CD4-positive, alpha-beta T cell treated with Interleukin-12 subunit alpha and Interleukin-12 subunit beta, for 1 hour (primary cell): ENCODE results near the gene HOXA4.

ENCODE experiments used
- DNase-seq: peaks from one replicate; pipeline ENCODE4 v3.0.0-alpha.2; 2020

Gene HOXA4

DNA sequence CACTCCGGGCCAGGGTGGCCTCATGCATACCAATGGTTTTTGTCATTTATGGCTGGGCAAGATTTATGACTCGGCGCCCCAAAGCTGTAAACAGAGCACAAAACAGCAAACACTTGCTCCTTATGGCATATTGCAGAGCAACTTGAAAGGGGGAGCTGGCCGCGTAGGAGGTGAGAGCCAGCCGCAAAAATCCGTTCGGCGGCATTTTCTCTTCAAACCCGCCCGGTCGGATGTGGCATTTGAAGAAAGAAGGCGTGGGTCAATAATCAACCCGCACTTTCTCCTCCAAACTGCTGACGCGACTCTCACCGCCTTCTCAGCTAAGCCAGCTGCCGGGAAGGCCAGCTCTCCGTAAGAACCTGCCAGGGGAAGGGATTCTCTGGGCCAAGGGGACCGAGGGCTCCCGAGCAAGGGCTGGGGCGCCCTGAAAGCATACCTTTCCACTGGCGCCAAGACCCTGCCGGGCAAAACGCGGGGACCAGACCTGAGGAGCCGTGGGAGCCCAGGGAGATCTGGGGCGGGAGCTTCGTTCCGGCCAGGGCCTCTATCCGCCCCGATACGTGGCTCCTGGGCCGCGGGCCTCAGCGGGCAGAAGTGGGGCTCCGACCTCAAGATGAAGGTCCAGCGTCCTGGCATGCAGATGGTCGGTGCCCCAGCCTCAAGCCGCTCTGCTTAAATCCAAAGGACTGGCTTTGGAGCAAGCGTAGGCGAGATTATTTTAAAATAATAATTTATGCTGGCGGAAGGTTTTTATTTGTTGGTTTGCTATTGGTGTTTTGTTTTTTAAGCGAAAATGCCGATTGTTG lies 15.1 kb downstream of the HOXA4 start:
- no peak for DNase-seq

DNA sequence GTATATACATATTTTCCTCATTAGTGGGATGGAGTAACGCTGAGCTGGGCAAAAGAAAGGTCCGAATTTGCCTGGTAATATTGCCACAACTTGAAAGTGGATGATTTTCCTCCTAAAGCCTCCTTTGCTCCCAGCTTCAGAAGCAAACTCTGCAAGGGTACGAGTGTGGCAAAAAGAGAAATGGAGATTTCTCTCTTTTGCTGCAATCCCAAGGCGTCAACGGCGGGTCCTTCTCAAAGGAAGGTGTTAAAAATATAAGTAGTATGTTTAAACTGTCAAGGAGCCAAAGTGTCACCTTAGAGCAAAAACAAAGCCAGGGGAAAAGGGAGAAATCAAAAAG lies 15.7 kb downstream of the HOXA4 start:
- DNase-seq, result no peak

DNA sequence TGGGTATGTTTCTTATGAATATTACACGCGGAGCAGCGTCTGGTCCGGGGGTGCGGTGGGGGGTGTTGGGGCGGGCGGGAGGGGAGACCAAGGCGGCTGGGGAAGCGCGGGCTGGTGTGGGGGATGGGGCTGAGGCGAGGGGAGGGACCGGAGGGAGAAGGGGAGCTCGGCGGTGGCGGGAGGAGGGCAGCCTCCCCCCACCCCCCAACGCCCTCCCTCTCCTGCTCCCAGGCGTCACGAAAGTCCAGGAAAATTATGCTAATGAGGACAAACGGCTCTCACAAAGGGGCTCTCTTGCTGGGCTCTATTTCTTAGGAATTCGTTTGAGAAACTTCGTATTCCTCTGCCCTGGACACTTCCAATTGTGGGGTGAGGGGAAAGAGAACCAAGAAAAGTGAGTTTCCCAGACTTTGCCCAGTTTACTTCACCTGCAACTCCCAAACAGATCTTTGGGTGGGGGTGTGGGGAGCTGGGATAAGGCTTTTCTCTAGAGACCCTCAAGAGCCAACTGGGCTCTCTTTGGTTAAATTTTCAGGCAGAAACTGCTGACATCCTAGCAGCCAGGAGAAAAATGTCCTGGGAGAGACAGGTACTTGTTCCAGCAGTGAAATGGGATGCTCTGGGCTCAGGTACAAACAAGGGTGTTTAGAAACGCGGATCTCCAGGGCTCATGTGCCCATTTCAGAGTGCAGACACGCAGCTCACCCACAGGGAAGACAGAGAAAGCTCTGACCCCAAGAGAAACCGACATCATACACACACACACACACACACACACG lies 16.4 kb downstream of the HOXA4 start:
- DNase-seq, result no peak

DNA sequence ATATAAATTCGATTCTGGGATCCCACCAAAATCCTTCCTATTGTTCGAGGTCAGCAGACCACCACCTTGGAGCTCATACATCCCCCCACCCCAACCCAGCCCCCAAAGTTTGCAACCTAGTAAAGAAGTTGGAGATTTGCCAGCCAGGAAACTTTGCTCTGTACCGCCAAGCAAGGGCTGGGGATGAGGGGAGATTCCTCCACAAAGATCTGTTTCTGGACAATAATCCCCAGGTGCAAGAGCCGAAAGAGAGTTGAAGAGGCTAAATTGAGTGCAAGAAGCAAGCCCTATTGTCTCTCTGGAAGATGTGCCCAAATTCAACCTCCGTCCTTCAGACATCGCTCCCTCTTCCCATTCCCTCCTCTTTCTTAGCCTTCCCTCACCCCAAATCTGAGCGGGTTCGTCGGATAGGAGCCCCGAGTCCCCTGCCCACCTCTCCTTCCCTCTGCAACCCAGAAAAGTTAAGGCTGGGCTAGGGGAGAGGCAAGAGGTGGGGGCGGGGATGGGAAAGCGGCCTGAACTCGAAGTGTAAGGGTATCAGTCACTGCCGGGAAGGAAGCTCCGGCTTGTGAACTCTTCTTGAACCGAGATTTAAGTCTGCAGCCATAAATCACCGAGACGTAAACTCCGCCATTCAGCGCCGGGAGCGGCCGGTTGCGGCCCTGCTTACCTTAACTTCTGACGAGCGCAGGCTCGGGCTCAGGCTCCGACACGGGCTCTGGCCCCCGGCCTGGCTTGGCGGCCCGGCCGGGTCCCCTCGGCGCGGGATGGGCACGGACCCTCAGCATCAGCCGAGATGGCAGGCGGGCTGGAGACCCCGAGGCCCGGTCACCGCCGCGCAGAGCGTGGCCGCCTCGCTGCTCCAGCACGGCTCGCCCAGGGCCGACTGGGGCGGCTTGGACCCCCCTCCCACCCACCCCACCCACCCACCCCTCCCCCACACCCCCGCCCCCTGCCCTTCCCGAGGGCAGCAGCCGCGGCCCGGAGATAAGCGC lies 17.3 kb downstream of the HOXA4 start:
- DNase-seq, result no peak

DNA sequence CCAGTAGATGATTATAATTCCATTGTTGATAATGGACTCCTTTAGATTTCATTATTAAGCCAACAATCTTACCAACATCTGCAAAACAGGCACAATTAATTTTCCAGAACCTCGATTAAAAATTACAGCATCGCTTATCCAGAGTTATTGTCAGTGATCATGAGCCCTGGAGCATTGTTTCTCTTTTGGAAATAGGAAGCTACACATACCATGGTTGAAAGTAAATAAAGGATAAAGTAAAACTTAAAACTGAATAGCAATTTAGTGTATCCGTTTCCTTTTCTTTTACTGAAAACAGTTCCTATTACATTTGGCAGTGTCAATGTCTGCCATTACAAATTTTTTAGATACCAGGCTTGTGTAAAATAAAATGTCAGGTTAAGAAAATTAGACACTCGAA lies 18.2 kb downstream of the HOXA4 start:
- DNase-seq, result no peak

DNA sequence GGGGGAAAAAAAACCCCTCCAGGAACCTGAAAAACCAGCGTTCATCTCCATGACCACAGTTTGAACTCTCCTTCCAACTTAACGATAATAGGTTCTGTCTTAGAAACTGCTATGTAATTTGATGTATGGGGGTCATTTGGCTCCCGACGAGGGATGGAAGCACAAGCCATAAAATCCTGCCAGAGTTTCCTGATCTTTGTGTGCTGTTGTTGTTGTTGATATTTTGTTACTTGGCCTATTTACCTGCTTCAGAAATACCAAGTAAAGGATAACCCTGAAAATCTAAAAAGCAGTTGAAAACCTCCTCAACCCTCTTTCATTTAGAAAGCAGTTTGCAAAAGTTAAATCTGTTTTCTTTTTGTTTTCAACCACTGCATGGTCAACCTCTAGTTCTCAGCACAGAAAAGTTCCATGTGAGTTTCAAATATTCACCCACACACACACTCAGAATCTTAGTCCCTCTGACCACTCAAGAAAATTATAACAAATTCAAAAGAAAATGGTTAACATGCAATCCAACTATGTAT lies 18.7 kb downstream of the HOXA4 start:
- no peak for DNase-seq

DNA sequence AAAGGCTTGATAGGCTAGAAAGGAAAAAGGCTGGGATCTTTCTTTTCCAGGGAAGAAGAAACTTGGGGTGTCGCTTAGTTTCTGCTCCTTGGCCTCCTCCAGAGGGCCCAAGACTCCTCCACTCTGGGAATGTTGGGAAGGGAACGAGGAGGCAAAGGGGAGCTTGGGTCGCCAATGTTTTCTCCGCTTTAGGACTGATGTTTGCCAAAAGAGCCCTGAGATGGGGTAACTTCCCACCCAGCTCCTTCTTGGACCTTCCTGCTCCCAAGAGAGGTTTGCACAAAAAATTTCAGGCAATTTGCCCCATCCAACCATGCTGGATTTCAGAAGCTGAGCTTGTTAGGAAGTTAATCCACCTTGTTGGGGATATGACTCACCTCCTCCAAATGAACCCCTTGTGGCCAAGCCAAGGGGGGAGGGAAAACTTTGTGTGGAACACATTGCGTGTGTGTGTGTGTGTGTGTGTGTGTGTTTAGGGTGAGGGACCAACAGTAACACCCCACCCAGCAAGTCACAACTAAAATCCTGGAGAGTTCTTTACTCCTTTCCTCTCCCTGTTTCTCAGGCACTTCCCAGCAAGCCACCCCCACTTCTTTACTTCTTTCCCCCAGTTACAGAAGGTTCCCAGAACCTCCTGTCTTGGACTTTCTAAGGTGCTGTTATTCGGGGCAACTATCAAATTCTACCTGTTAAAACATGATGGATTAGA lies 19.4 kb downstream of the HOXA4 start:
- DNase-seq, result no peak

DNA sequence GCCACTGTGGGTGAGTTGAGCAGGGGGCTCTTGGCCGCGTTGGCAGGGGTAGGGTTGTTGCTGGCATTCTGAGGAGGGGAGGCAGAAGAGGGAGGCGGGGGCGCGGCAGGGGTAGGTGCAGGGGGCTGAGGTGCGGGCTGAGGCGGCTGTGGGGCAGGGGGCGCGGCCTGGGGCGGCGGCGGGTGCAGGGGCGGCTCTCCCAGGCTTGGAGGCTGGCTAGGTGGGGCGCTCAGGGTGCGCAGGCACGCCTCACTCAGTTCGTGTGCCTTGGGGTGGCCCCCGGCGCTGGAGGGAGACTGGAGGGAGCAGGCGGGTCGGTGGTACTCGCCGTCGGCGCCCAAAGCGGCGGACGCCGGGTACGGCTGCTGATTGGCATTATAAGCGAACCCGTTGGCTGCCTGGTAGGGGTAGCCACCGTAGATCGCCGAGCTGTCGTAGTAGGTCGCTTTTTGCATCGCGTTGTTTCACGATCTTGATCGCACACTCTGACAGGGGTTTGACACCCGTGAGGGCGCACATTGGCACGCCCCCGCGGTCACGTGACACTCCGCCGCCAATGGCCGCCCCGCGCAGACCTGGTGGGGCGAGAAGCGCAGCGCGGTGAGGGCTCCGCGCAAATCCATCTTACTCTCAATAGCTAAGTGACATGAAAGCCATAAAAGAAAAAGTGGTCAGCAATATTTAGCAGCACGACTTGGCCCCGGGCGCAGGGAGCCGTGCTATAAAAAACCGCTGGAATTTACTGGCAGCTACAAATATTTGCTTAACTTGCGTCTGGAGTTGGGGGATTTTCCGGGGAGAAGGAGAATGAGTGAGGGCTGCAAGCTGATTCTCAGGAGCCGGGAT lies 20.1 kb downstream of the HOXA4 start:
- DNase-seq, result no peak

DNA sequence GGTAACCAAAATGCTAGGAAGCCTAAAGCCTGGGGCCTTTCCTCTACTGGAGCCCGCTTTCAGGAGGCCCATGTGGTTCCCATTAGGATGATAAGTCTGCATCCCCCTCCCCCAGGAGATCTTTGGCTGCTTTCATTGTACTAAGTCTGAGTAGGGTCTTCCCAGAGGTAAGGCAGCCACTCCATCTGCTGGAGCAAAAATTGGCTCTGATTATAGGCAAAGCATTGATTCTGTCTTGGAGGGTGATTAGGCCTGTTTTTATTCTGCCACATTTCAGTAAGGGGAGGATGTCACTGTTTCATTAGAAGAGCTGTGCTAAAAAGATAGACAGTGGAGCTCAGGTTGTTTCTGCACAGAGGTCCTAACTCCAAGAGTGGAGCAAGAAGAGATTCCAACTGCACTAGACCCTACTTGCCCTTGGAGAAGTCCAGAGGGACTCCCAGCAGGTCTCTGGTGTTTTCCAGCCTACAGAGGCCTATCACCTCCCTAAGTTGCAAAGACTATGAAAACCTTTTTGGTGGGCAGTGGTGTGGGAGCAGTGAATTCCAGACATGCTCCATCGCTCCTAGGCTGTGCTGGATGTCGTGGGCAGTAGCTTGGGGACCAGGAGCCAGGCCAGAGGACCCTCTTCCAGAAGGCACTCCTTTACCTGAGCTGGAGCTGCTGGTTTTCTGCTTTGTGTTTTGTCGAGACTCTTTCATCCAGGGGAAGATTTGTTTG lies 20.9 kb downstream of the HOXA4 start:
- no peak for DNase-seq

DNA sequence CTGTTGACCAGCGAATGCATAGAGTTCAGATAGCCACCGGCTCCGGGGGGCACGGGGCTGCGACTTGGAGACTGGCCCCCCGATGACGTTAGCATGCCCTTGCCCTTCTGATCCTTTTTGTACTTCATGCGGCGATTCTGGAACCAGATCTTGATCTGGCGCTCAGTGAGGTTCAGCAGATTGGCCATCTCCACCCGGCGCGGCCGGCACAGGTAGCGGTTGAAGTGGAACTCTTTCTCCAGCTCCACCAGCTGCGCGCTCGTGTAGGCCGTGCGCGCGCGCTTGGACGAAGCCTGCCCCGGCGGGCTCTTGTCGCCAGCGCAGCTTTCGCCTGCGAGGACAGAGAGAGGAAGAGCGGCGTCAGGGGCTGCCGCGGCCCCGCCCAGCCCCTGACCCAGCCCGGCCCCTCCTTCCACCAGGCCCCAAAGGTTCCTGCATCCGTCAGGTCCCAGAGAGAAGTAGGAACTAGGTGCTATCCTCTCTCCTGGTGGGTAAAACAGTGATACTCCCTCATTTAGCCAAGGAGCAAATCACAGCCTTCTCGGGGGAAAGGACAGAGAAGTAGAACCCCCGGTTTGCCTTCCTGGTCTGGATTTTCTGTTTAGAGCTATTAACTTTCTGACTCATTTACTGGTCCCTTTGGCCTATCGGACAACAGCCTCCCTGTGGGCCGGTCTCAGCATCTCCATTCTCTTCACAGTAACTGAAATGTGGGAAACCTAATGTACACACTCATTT lies 22.0 kb downstream of the HOXA4 start:
- no peak for DNase-seq

DNA sequence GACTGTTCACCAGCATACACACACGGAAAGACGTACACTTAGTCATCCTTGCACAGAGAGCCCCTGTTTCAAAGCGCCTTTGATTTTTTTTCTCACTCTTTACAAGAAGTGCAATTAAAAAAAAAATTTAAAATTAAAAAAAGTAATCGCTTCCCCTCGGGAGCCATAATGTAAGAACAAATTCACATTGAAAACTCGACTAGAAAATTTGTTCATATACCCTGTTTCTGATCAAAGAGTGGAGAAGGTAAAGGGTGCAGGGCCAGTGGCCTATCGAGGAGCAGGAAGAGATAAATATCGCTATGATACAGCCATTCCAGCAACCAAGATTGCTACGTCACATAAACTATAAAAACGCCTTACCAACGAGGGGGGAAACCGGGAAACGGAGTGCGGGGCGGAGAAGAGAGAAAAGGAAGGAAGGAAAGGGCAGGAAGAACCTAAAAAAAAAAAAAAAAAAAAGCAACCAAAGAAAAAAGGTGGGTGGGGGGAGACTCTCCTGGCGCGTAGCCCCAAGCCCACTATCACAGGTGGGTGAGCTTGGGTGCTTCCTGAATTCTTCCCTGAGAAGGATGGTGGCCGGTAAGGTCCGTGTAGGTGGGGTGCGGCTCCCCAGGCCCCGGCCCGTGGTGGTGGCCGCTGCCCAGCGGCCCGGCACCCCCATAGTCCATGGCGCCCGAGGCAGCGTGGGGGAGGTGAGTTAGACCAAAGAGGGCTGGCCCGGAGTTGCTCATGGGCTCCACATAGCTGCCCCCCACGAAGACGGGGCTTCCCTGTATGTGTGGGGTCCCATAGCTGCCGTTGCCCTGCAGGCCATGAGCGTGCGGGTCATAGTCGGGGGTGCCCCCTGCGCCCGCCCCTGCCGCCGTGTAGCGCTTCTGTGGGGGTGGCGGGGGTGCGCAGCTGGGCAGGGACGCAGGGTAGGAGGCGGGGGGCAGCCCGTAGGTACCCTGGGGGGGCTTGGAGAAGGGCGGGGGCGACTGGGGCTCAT lies 22.9 kb downstream of the HOXA4 start:
- DNase-seq, result no peak

DNA sequence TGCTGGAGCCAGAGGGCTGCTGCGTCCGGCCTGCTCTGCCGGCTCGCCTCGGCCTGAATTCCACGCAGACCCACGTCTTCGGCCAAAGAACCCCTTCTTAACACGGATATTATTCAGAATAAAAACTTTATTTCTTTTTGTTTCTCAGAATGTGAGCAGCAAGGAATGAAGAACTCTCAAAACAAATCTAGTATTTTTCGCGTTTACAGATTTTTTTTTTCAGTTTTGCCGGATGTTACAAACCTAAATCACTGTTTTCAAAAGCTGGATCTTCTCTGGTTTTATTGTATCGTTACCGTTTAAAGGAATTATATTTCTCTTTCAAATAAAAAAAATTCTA lies 23.7 kb downstream of the HOXA4 start:
- no peak for DNase-seq

DNA sequence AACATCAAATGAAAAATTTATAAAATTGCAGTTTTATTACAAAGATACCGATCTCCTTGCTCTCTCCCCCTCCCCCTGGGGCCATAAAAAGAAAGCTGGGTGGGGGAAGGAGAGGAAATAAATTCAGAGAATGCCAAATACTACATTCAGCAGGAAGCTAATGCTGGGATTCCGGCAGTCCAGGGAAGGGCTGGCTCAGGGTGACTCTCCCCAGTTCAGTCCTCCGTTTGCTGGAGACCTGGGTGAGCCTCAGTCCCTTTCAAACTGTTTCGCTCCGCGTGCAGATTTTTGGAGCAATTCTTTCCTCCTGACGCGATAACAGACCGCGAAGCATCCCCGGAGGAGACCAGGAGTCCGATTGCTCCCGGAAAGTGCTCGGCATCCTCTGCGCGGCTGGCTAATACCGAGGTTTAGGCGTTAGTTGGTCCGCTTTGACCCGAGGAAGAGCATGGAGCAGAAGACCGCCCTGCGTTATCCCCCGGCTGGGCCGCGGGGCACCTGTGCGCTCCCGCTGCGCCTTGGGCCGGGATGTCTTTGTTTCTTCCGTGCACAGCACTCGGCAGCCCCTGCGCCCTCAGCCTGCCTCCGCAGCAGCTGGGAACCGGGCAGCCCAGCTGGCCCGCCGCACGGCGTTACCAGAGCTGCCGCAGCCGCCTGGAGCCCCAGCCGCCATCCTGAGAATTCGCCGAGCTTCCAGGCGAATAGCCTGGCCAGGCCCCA lies 24.2 kb downstream of the HOXA4 start:
- no peak for DNase-seq

DNA sequence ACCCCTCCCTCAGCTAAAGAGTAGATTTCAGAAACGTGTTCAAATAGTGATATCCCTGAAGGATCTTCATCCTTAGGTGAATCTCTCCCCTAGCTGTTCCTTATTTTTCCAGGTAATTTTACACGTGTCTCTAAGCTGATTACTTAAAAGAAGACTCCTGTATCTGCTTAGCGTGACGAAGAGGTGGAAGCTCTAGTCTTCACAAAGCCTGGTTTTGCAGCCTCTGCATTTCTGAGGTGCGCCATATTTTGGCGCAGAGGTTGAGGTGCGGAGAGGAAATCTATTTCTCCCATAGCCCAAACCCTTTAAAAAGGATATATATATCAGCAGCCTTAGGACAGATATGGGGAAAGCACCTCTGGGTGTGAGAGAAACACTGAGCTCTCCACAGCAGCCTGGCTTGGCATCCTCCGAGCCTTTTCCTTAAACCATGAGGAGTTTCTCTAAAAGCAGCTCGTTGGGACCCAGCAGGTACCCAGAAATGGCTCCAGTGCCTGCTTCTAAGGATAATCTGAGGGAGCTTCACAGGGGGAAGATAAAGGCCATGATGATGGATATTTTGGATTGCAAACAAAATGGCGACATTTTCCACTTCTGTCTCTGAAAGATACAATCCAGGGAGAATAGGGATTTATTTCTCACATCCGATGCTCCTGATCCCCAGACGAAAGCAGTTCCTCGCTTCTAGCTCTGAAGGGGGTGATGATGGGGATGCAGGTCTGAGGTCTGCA lies 25.1 kb downstream of the HOXA4 start:
- DNase-seq, result no peak

DNA sequence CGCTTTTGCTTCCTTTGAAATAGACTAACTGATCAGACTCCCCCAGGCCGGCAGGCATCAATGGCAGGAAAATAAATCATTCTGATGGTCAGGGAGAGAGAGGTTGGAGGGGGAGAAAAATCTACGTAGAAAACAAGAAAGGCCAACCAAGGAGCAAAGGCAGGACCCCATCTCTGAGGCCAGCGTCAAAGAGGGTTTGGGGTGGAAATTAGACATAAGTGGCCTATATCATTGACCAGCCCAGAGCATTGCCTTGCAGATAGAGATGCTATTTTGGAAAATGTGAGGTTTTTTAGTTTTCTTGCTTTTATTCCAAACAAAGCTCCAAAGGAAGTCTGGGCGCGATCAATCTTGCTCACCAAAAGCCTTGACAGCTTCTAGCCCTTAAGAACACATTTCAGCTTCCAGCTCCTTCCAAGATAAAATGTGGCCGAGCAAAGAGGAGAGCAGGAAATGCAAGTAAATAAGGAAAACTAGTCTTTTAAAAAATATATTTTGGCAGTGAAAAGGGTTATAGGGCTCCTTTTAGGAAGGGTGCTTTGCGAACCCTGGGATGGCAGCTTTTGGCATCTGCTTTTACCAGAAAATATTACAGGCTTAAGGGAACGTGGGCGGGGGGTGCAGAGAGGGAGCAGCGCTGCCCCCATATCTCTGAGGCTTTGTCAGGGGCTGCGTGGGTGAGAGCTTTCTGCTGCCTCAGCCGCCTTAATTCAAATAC lies 26.1 kb downstream of the HOXA4 start:
- no peak for DNase-seq

DNA sequence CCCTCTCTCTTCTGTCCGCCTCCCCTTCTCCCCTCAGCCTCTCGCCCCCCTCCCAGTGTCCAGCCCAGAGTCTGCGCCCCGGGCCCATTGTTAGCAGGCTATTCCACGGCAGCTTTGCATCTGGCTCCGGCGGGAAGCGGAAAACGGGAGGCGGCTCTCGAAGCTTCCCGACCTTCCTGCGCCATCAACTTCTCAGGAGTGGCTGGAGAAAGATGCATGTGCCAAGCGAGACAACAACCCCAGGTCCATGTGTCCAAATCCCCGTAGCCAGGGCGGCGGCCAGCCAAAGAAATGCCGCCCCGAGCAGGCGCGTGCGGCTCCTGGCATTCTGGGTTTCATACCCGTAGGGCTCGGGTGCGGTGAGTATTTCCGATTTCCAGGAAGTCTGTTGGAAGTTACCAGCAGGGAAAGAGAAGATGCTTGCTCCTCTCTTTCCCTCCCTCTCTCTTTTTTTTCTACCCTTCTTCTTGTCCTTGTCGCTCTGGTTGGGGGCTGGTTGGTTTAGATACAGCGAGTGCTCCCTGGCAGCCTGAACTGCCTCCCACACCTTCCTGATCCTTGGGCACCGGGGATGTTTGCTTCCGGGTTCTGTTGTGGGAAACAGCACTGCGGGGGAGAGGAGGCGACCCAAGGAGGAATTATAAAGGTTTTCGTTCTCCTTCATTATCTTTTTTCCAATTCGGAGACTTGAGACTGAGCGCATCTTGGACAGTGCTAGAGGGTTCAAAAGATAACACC lies 26.9 kb downstream of the HOXA4 start:
- DNase-seq, result no peak
